ENCODE data around the gene RXFP4.

DNA sequence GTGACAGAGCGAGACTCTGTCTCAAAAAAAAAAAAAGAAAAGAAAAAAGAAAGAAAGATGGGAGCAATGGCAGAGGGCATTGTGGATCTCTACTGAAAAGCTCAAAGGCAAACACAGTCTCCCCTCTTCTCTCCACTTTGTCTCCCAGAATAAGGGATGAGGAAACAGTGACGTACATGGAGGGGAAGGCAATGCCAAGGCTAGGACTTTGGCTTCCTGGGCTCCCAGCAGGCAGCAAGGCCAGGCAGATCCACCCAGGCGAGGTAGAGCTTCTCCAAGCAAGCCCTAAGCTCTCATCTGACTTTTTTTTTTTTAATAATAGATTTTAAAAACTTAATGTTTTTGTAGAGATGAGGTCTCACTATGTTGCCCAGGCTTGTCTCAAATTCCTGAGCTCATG lies 32.3 kb downstream of the RXFP4 start:
- TF ChIP-seq CTCF (IDR thresholded peaks at IDR 0.05; ENCODE audit: insufficient read depth, low read depth, low read length), result no peak
- TF ChIP-seq EZH2 (IDR thresholded peaks at IDR 0.05; ENCODE audit: insufficient read depth, low read length), result no peak

Data from astrocyte (in vitro differentiated cells and primary cell).